WERI-Rb-1 (cell line): ENCODE measurements around the gene NENF.
"Not testable (repeated sequence)": the region's sequence is repeated elsewhere in the genome, so short reads cannot be mapped to it uniquely, and the experiment has no call there.

ENCODE experiments used
- DNase-seq: peaks from one replicate; pipeline ENCODE4 v3.0.0-alpha.2; 2020
- H3K27ac ChIP-seq: fragments of 250-450 bp; sonication (Bioruptor Pico); 2 replicates; pipeline ENCODE4 v1.5.1; 2020; ENCODE audit warnings: mild to moderate bottlenecking, moderate library complexity
- H3K27me3 ChIP-seq: fragments of 250-450 bp; sonication (Bioruptor Pico); 2 replicates; pipeline ENCODE4 v1.5.1; 2021; ENCODE audit warnings: mild to moderate bottlenecking, low read depth, moderate library complexity; ENCODE audit not compliant: insufficient read depth, severe bottlenecking
- H3K36me3 ChIP-seq: fragments of 250-450 bp; sonication (Bioruptor Pico); 2 replicates; pipeline ENCODE4 v1.5.1; 2020; ENCODE audit warnings: mild to moderate bottlenecking, moderate library complexity
- H3K4me3 ChIP-seq: 2 replicates; pipeline ENCODE4 v1.5.1; 2011; ENCODE audit warnings: low read depth, mild to moderate bottlenecking, control low read depth, low read length
- H3K9me3 ChIP-seq: fragments of 250-450 bp; sonication (Bioruptor Pico); 2 replicates; pipeline ENCODE4 v1.5.1; 2021; ENCODE audit warnings: mild to moderate bottlenecking, moderate library complexity; ENCODE audit not compliant: severe bottlenecking
- CTCF ChIP-seq: IDR thresholded peaks from 2 replicates; pipeline ENCODE4 v1.5.1; 2011; ENCODE audit warnings: low read depth, mild to moderate bottlenecking, control low read depth, inconsistent platforms, low read length

The NENF gene

GRCh38 chr1:212477014-212477679, 44.4 kb downstream of the NENF start:
- Histone ChIP-seq H3K27ac (no peak overlapping the region), H3K4me3 (no peak overlapping the region), H3K9me3 (no peaks in the 10 kb centered on the region), H3K36me3 (no peaks in the 10 kb centered on the region), H3K27me3 (no peaks in the 10 kb centered on the region)
- peak; percentile 89 for TF ChIP-seq CTCF
- peak; percentile 87 for DNase-seq

GRCh38 chr1:212477680-212478466, 45.2 kb downstream of the NENF start:
- no peak overlapping the region for H3K4me3 ChIP-seq
- no peak for TF ChIP-seq CTCF

GRCh38 chr1:212478467-212479025, 45.8 kb downstream of the NENF start:
- no peak for DNase-seq
- no peak overlapping the region for H3K4me3 ChIP-seq
- TF ChIP-seq CTCF, result no peak
- no peaks in the 10 kb centered on the region for H3K36me3 ChIP-seq
- no peaks in the 10 kb centered on the region for H3K27me3 ChIP-seq
- no peak overlapping the region for H3K27ac ChIP-seq
- H3K9me3 ChIP-seq, result no peaks in the 10 kb centered on the region

More at GRCh38 chr1:212477680-212478466, 45.2 kb downstream of the NENF start:
- Histone ChIP-seq H3K36me3 (no peaks in the 10 kb centered on the region), H3K9me3 (no peaks in the 10 kb centered on the region), H3K27me3 (no peaks in the 10 kb centered on the region), H3K27ac (no peak overlapping the region)
- DNase-seq, result no peak

- TF ChIP-seq CTCF, result no peak
- H3K4me3 ChIP-seq, result no peak overlapping the region
Measured at GRCh38 chr1:212479188-212479587, 46.5 kb downstream of the NENF start.

GRCh38 chr1:212480711-212481437, 48.2 kb downstream of the NENF start:
- not testable (repeated sequence) for H3K4me3 ChIP-seq, H3K9me3 ChIP-seq, H3K36me3 ChIP-seq, H3K27ac ChIP-seq, DNase-seq, H3K27me3 ChIP-seq

More at GRCh38 chr1:212479188-212479587, 46.5 kb downstream of the NENF start:
- no peaks in the 10 kb centered on the region for H3K27me3 ChIP-seq
- H3K27ac ChIP-seq, result no peak overlapping the region
- H3K36me3 ChIP-seq, result no peaks in the 10 kb centered on the region
- no peak for DNase-seq
- H3K9me3 ChIP-seq, result no peaks in the 10 kb centered on the region

- Histone ChIP-seq H3K27me3 (no peaks in the 10 kb centered on the region), H3K36me3 (no peaks in the 10 kb centered on the region), H3K27ac (no peak overlapping the region), H3K4me3 (no peak overlapping the region), H3K9me3 (no peaks in the 10 kb centered on the region)
- DNase-seq, result no peak
- no peak for TF ChIP-seq CTCF
Measured at GRCh38 chr1:212481438-212481767, 48.7 kb downstream of the NENF start.
